ENCODE measurements around the gene GSTM5.

DNA sequence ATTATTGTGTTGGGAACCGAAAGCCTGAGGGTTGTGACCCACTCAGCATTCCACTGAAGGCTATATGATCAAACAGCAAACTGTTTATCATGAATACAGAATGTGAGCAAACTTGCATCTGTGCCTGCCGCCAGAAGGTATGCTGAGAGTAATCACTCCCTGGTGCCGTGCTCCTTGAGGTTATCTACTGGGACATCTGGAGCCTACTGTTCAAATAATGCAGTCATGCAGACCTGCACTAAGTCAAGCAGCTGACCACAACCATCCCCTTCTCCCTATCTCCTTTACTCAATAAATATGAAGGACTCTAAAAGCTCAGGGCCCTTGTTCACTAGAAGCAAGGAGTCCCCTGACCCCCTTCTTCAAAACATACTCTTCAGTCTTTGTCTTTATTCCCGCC is 13.5 kb downstream of the GSTM5 start:
- TF ChIP-seq, protein P1, sequence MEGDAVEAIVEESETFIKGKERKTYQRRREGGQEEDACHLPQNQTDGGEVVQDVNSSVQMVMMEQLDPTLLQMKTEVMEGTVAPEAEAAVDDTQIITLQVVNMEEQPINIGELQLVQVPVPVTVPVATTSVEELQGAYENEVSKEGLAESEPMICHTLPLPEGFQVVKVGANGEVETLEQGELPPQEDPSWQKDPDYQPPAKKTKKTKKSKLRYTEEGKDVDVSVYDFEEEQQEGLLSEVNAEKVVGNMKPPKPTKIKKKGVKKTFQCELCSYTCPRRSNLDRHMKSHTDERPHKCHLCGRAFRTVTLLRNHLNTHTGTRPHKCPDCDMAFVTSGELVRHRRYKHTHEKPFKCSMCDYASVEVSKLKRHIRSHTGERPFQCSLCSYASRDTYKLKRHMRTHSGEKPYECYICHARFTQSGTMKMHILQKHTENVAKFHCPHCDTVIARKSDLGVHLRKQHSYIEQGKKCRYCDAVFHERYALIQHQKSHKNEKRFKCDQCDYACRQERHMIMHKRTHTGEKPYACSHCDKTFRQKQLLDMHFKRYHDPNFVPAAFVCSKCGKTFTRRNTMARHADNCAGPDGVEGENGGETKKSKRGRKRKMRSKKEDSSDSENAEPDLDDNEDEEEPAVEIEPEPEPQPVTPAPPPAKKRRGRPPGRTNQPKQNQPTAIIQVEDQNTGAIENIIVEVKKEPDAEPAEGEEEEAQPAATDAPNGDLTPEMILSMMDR (IDR thresholded peaks at IDR 0.05) = no peak
- no peak for TF ChIP-seq POLR2A (IDR thresholded peaks at IDR 0.05)

All from body of pancreas (tissue), 4 donors.